GM12878 (cell line): ENCODE results near the gene PARP11. TPM values are rescaled to one million over a fixed set of nuclear protein-coding genes. Genes with fewer than 3 reads are reported as not detected.
A peak's percentile ranks its signal among the peaks of the same experiment; 100 is the strongest.

ENCODE experiments used
- EED ChIP-seq: sonication (generic); IDR thresholded peaks from 2 replicates; pipeline ENCODE4 v1.6.1; 2016; ENCODE audit warnings: antibody characterized with exemption, low read depth
- FOXK2 ChIP-seq: fragments of 450-650 bp; IDR thresholded peaks from 2 replicates; pipeline ENCODE4 v1.6.1; 2017; ENCODE audit warnings: mild to moderate bottlenecking, moderate library complexity
- HCFC1 ChIP-seq: fragments of 150-350 bp; IDR thresholded peaks from 2 replicates; pipeline ENCODE4 v1.6.1; 2014; ENCODE audit warnings: low read length
- IKZF2 ChIP-seq, 2 experiments: fragments of 450-650 bp; IDR thresholded peaks; 2 replicates each; pipeline ENCODE4 v1.6.1; 2017; ENCODE audit warnings: mild to moderate bottlenecking in 2 of 2, moderate library complexity in 2 of 2
- SMARCA5 ChIP-seq: fragments of 450-650 bp; IDR thresholded peaks from 2 replicates; pipeline ENCODE4 v1.6.1; 2017; ENCODE audit warnings: mild to moderate bottlenecking
- SPI1 ChIP-seq: IDR thresholded peaks from 2 replicates; pipeline ENCODE4 v1.6.1; 2011; ENCODE audit warnings: low read depth, mild to moderate bottlenecking, low read length, moderate library complexity, borderline replicate concordance; ENCODE audit not compliant: insufficient read depth
- SRF ChIP-seq, 2 experiments: IDR thresholded peaks; 2 replicates each; pipeline ENCODE4 v1.6.1; 2011; ENCODE audit warnings: low read depth in 2 of 2, low read length in 2 of 2, mild to moderate bottlenecking in 1 of 2, moderate library complexity in 1 of 2
- TBL1XR1 ChIP-seq: IDR thresholded peaks from 2 replicates; pipeline ENCODE4 v1.6.1; 2012; ENCODE audit warnings: low read depth, low read length, improper control_type of control experiment
- YBX1 ChIP-seq: fragments of 450-650 bp; IDR thresholded peaks from 2 replicates; pipeline ENCODE4 v1.6.1; 2016; ENCODE audit warnings: antibody characterized with exemption
- ZBED1 ChIP-seq: IDR thresholded peaks from 2 replicates; pipeline ENCODE4 v1.6.1; 2016; ENCODE audit warnings: borderline replicate concordance
- ZNF207 ChIP-seq: fragments of 450-650 bp; IDR thresholded peaks from 2 replicates; pipeline ENCODE4 v1.6.1; 2014; ENCODE audit warnings: antibody characterized with exemption, mild to moderate bottlenecking, borderline replicate concordance
- ZNF24 ChIP-seq: fragments of 450-650 bp; IDR thresholded peaks from 2 replicates; pipeline ENCODE4 v1.6.1; 2017; ENCODE audit warnings: antibody characterized with exemption, mild to moderate bottlenecking
- ZZZ3 ChIP-seq: IDR thresholded peaks from 2 replicates; pipeline ENCODE4 v1.6.1; 2011; ENCODE audit warnings: low read depth; ENCODE audit not compliant: control insufficient read depth, insufficient read length
- polyA plus RNA-seq, 11 experiments: library from polyadenylated mRNA; depleted of rRNA in 4 of 11; unstranded in 6 of 11; stranded (reverse) in 5 of 11; fragments of >200 nt; fragmentation: Nextera tagmentation in 4 of 11; fragmentation: Illumina TruSeq in 1 of 11; extraction: Ambion mirVana in 4 of 11; extraction: Trizol in 1 of 11; gene quantifications; 1 replicate in 1 of 11; 2 replicates in 10 of 11; pipeline versions ENCODE4 v1.2.1 to v1.2.3, GENCODE V29; 2011 to 2016; ENCODE audit warnings: inconsistent platforms in 2 of 11, missing spikeins in 2 of 11, low read depth in 1 of 11
- total RNA-seq, 4 experiments: library from RNA; depleted of rRNA in 3 of 4; stranded (reverse); fragments of >200 nt in 3 of 4; fragmentation: Illumina TruSeq in 1 of 4; extraction: Trizol in 1 of 4; gene quantifications; 2 replicates each; pipeline versions ENCODE4 v1.2.1 to v1.2.3, GENCODE V29; 2013 to 2021
- TF ChIP-seq, protein P1 (sequence below), 3 experiments: IDR thresholded peaks in 2 of 3; conservative IDR thresholded peaks in 1 of 3; 2 replicates each; pipeline ENCODE4 v1.5.1; 2011; ENCODE audit warnings: low read depth in 3 of 3, low read length in 3 of 3, mild to moderate bottlenecking in 3 of 3, control low read depth in 2 of 3, moderate library complexity in 2 of 3, inconsistent platforms in 1 of 3, mixed read lengths in 1 of 3; ENCODE audit not compliant: control insufficient read depth in 2 of 3, insufficient read depth in 1 of 3; ENCODE audit errors: extremely low read depth in 1 of 3
- TF ChIP-seq, protein P2 (sequence below): IDR thresholded peaks from 2 replicates; pipeline ENCODE4 v1.6.1; 2011; ENCODE audit warnings: low read depth, mild to moderate bottlenecking, low read length, moderate library complexity, borderline replicate concordance; ENCODE audit errors: extremely low read depth
- TF ChIP-seq, protein P3 (sequence below): fragments of 450-650 bp; IDR thresholded peaks from 2 replicates; pipeline ENCODE4 v1.6.1; 2018; ENCODE audit warnings: mild to moderate bottlenecking, low read depth, moderate library complexity; ENCODE audit not compliant: partially characterized antibody
- TF ChIP-seq, protein P4 (sequence below): fragments of 450-650 bp; IDR thresholded peaks from 2 replicates; pipeline ENCODE4 v1.6.1; 2017; ENCODE audit warnings: mild to moderate bottlenecking, moderate library complexity
- TF ChIP-seq, protein P5 (sequence below): fragments of 450-650 bp; IDR thresholded peaks from 2 replicates; pipeline ENCODE4 v1.6.1; 2017; ENCODE audit warnings: mild to moderate bottlenecking

PARP11 gene
- total and polyA plus RNA-seq, 10 of the 15 experiments (the other 5 are each of a cell fraction or from before 2014, with no cell fraction given), result 3.0 to 14.1 (median 6.3) TPM

DNA sequence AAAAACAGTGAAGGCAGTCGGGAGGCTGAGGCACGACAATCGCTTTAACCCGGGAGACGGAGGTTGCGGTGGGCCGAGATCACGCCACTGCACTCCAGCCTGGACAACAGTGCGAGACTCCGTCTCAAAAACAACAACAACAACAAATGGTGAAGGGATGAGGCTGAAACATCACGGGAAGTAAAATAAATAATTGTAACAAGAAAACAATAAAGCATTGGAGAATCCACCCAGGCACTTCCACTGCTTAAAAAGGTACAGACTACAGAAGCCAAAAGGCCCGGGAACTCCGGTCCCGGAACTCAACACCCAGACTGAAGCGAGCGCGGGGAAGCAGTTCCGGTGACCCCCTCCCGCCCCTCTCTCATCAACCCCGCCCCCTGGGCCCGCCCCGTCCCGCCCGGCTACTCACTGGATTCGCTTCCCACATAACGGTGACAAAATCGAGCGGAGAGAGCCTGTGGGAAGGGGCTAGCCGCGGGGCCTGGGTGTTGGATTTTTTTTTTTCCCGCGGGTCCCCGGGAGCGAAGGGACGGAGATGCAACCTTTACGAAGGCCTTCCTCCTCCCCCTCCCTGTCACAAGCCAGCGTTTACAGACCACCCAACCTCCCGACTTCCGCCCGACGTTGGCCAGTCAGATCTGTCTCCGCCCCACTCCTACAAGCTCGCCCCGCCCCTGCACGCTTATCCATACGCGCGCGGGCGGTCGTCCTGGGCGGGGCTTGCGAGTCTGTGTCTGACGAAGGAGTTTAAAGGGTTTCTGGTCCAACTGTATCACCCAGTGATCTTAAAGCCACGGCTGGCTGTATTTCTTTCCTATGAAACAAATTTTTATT is at the start of gene PARP11 (continued):
- TF ChIP-seq, protein P1, sequence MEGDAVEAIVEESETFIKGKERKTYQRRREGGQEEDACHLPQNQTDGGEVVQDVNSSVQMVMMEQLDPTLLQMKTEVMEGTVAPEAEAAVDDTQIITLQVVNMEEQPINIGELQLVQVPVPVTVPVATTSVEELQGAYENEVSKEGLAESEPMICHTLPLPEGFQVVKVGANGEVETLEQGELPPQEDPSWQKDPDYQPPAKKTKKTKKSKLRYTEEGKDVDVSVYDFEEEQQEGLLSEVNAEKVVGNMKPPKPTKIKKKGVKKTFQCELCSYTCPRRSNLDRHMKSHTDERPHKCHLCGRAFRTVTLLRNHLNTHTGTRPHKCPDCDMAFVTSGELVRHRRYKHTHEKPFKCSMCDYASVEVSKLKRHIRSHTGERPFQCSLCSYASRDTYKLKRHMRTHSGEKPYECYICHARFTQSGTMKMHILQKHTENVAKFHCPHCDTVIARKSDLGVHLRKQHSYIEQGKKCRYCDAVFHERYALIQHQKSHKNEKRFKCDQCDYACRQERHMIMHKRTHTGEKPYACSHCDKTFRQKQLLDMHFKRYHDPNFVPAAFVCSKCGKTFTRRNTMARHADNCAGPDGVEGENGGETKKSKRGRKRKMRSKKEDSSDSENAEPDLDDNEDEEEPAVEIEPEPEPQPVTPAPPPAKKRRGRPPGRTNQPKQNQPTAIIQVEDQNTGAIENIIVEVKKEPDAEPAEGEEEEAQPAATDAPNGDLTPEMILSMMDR (IDR thresholded peaks at IDR 0.05 in 2 of 3, conservative IDR thresholded peaks at IDR 0.05 in 1 of 3; ENCODE audit: control insufficient read depth in 2 of 3, extremely low read depth in 1 of 3, insufficient read depth in 1 of 3, low read depth in 3 of 3, low read length in 3 of 3), result no peak
- TF ChIP-seq IKZF2 (IDR thresholded peaks at IDR 0.05) (peak in 1 of 2 experiments; percentile 20; a peak in 1 of 4 replicates), ZBED1 (no peak), ZZZ3 (no peak), ZNF24 (no peak), SPI1 (peak; percentile 61; the same call in 1 of the 2 replicates), SMARCA5 (no peak), TBL1XR1 (no peak), YBX1 (no peak), FOXK2 (no peak), HCFC1 (peak; percentile 33; the same call in 1 of the 2 replicates), EED (no peak), SRF (IDR thresholded peaks at IDR 0.05; ENCODE audit: low read depth in 2 of 2, low read length in 2 of 2) (no peak), ZNF207 (no peak)
- TF ChIP-seq, protein P2, sequence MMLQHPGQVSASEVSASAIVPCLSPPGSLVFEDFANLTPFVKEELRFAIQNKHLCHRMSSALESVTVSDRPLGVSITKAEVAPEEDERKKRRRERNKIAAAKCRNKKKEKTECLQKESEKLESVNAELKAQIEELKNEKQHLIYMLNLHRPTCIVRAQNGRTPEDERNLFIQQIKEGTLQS, result no peak
- TF ChIP-seq, protein P3, sequence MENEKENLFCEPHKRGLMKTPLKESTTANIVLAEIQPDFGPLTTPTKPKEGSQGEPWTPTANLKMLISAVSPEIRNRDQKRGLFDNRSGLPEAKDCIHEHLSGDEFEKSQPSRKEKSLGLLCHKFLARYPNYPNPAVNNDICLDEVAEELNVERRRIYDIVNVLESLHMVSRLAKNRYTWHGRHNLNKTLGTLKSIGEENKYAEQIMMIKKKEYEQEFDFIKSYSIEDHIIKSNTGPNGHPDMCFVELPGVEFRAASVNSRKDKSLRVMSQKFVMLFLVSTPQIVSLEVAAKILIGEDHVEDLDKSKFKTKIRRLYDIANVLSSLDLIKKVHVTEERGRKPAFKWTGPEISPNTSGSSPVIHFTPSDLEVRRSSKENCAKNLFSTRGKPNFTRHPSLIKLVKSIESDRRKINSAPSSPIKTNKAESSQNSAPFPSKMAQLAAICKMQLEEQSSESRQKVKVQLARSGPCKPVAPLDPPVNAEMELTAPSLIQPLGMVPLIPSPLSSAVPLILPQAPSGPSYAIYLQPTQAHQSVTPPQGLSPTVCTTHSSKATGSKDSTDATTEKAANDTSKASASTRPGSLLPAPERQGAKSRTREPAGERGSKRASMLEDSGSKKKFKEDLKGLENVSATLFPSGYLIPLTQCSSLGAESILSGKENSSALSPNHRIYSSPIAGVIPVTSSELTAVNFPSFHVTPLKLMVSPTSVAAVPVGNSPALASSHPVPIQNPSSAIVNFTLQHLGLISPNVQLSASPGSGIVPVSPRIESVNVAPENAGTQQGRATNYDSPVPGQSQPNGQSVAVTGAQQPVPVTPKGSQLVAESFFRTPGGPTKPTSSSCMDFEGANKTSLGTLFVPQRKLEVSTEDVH, result no peak
- TF ChIP-seq, protein P4, sequence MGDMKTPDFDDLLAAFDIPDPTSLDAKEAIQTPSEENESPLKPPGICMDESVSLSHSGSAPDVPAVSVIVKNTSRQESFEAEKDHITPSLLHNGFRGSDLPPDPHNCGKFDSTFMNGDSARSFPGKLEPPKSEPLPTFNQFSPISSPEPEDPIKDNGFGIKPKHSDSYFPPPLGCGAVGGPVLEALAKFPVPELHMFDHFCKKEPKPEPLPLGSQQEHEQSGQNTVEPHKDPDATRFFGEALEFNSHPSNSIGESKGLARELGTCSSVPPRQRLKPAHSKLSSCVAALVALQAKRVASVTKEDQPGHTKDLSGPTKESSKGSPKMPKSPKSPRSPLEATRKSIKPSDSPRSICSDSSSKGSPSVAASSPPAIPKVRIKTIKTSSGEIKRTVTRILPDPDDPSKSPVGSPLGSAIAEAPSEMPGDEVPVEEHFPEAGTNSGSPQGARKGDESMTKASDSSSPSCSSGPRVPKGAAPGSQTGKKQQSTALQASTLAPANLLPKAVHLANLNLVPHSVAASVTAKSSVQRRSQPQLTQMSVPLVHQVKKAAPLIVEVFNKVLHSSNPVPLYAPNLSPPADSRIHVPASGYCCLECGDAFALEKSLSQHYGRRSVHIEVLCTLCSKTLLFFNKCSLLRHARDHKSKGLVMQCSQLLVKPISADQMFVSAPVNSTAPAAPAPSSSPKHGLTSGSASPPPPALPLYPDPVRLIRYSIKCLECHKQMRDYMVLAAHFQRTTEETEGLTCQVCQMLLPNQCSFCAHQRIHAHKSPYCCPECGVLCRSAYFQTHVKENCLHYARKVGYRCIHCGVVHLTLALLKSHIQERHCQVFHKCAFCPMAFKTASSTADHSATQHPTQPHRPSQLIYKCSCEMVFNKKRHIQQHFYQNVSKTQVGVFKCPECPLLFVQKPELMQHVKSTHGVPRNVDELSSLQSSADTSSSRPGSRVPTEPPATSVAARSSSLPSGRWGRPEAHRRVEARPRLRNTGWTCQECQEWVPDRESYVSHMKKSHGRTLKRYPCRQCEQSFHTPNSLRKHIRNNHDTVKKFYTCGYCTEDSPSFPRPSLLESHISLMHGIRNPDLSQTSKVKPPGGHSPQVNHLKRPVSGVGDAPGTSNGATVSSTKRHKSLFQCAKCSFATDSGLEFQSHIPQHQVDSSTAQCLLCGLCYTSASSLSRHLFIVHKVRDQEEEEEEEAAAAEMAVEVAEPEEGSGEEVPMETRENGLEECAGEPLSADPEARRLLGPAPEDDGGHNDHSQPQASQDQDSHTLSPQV, result no peak
- TF ChIP-seq, protein P5, sequence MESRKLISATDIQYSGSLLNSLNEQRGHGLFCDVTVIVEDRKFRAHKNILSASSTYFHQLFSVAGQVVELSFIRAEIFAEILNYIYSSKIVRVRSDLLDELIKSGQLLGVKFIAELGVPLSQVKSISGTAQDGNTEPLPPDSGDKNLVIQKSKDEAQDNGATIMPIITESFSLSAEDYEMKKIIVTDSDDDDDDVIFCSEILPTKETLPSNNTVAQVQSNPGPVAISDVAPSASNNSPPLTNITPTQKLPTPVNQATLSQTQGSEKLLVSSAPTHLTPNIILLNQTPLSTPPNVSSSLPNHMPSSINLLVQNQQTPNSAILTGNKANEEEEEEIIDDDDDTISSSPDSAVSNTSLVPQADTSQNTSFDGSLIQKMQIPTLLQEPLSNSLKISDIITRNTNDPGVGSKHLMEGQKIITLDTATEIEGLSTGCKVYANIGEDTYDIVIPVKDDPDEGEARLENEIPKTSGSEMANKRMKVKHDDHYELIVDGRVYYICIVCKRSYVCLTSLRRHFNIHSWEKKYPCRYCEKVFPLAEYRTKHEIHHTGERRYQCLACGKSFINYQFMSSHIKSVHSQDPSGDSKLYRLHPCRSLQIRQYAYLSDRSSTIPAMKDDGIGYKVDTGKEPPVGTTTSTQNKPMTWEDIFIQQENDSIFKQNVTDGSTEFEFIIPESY, result no peak
